GM23338 (cell line): ENCODE measurements around the gene UBE2F. TPM values are rescaled to one million over a fixed set of nuclear protein-coding genes. Genes with fewer than 3 reads are reported as not detected.

Source experiments
- ATAC-seq: fragments of 200-7000 bp; cut with Tn5 transposase; 3 replicates; pipeline ENCODE4 v1.9.1; 2020
- DNase-seq: peaks from one replicate; pipeline ENCODE4 v3.0.0-alpha.2; 2015; ENCODE audit warnings: low spot score
- H2AFZ ChIP-seq: fragments of 200-600 bp; sonication (generic); 2 replicates; pipeline ENCODE4 v1.8.0; 2016; ENCODE audit warnings: antibody characterized with exemption, mild to moderate bottlenecking, moderate library complexity
- H3F3A ChIP-seq: fragments of 200-600 bp; sonication (generic); replicated peaks from 2 replicates; pipeline ENCODE4 v1.8.0; 2017; ENCODE audit warnings: antibody characterized with exemption, mixed run types, low read depth
- H3K27ac ChIP-seq: fragments of 200-600 bp; sonication (generic); 2 replicates; pipeline ENCODE4 v1.6.1; 2016; ENCODE audit warnings: low read depth
- H3K27me3 ChIP-seq: fragments of 200-600 bp; sonication (generic); 2 replicates; pipeline ENCODE4 v1.8.0; 2016; ENCODE audit warnings: mild to moderate bottlenecking, mixed run types, moderate library complexity; ENCODE audit not compliant: insufficient read depth
- H3K36me3 ChIP-seq: fragments of 200-600 bp; sonication (generic); 2 replicates; pipeline ENCODE4 v1.8.0; 2016; ENCODE audit warnings: mild to moderate bottlenecking; ENCODE audit not compliant: insufficient read depth
- H3K4me1 ChIP-seq: fragments of 200-600 bp; sonication (generic); 2 replicates; pipeline ENCODE4 v1.8.0; 2016; ENCODE audit warnings: mild to moderate bottlenecking, moderate library complexity; ENCODE audit not compliant: insufficient read depth
- H3K4me2 ChIP-seq: fragments of 200-600 bp; sonication (generic); 2 replicates; pipeline ENCODE4 v1.7.1; 2017; ENCODE audit warnings: mixed run types
- H3K4me3 ChIP-seq: fragments of 200-600 bp; sonication (generic); 2 replicates; pipeline ENCODE4 v1.6.1; 2016; ENCODE audit warnings: mixed run types
- H3K79me2 ChIP-seq: fragments of 200-600 bp; sonication (generic); replicated peaks from 2 replicates; pipeline ENCODE4 v1.8.0; 2017; ENCODE audit warnings: mild to moderate bottlenecking; ENCODE audit not compliant: insufficient read depth
- H3K9me2 ChIP-seq: fragments of 200-600 bp; sonication (generic); 2 replicates; pipeline ENCODE4 v1.8.0; 2017; ENCODE audit not compliant: insufficient read depth
- H4K20me1 ChIP-seq: fragments of 200-600 bp; sonication (generic); replicated peaks from 2 replicates; pipeline ENCODE4 v1.8.0; 2017; ENCODE audit warnings: mild to moderate bottlenecking; ENCODE audit not compliant: insufficient read depth
- H3K27ac Mint-ChIP-seq: 2 replicates; pipeline ENCODE4 v1.8.0; 2020; ENCODE audit warnings: inconsistent platforms, mild to moderate bottlenecking, moderate library complexity, mixed read lengths
- H3K27me3 Mint-ChIP-seq: 3 replicates; pipeline ENCODE4 v1.8.0; 2022; ENCODE audit warnings: low read depth, mild to moderate bottlenecking, moderate library complexity, mixed read lengths, inconsistent platforms; ENCODE audit not compliant: insufficient read depth, poor library complexity
- H3K36me3 Mint-ChIP-seq: 3 replicates; pipeline ENCODE4 v1.8.0; 2021; ENCODE audit warnings: low read depth, mild to moderate bottlenecking, inconsistent platforms, moderate library complexity, mixed read lengths
- H3K4me1 Mint-ChIP-seq: 3 replicates; pipeline ENCODE4 v1.8.0; 2020; ENCODE audit warnings: mild to moderate bottlenecking, inconsistent platforms, mixed read lengths
- H3K4me3 Mint-ChIP-seq: 3 replicates; pipeline ENCODE4 v1.8.0; 2021; ENCODE audit warnings: moderate library complexity, mild to moderate bottlenecking, inconsistent platforms, mixed read lengths
- H3K9me3 Mint-ChIP-seq: 3 replicates; pipeline ENCODE4 v1.8.0; 2020; ENCODE audit warnings: moderate library complexity, mild to moderate bottlenecking, inconsistent platforms, mixed read lengths
- CREB1 ChIP-seq: fragments of 250-450 bp; sonication (Bioruptor Pico); IDR thresholded peaks from 2 replicates; pipeline ENCODE4 v1.5.0; 2020; ENCODE audit warnings: low read depth, mild to moderate bottlenecking, moderate library complexity
- CTCF ChIP-seq, 2 experiments: fragments of 200-600 bp in 1 of 2; sonication (generic) in 1 of 2; conservative IDR thresholded peaks; 2 replicates each; pipeline versions ENCODE4 v1.5.1 to v1.6.1; 2016 to 2017; ENCODE audit warnings: antibody characterized with exemption in 2 of 2, low read depth in 2 of 2, mild to moderate bottlenecking in 2 of 2, moderate library complexity in 1 of 2
- ETS1 ChIP-seq: IDR thresholded peaks from 2 replicates; pipeline ENCODE4 v1.6.1; 2016; ENCODE audit warnings: antibody characterized with exemption
- EZH2 ChIP-seq: fragments of 200-600 bp; sonication (generic); IDR thresholded peaks from one replicate; pipeline ENCODE4 v1.8.0; 2017; ENCODE audit warnings: antibody characterized with exemption, mild to moderate bottlenecking, low read depth; ENCODE audit not compliant: unreplicated experiment
- EZH2phosphoT487 ChIP-seq: fragments of 200-600 bp; sonication (generic); IDR thresholded peaks from one replicate; pipeline ENCODE4 v1.8.1; 2018; ENCODE audit warnings: antibody characterized with exemption; ENCODE audit not compliant: unreplicated experiment
- JUNB ChIP-seq: IDR thresholded peaks from one replicate; pipeline ENCODE4 v1.6.1; 2016; ENCODE audit warnings: antibody characterized with exemption; ENCODE audit not compliant: unreplicated experiment
- NANOG ChIP-seq: IDR thresholded peaks from 2 replicates; pipeline ENCODE4 v1.6.1; 2016; ENCODE audit warnings: antibody characterized with exemption, borderline replicate concordance
- POLR2AphosphoS5 ChIP-seq: IDR thresholded peaks from 2 replicates; pipeline ENCODE4 v1.6.1; 2016; ENCODE audit warnings: antibody characterized with exemption, low read depth
- REST ChIP-seq: IDR thresholded peaks from one replicate; pipeline ENCODE4 v1.6.1; 2018; ENCODE audit warnings: antibody characterized with exemption; ENCODE audit not compliant: unreplicated experiment
- STAT1 ChIP-seq: IDR thresholded peaks from one replicate; pipeline ENCODE4 v1.6.1; 2016; ENCODE audit warnings: antibody characterized with exemption; ENCODE audit not compliant: unreplicated experiment
- ZNF114 ChIP-seq: fragments of 250-450 bp; sonication (Bioruptor Pico); IDR thresholded peaks from 2 replicates; pipeline ENCODE4 v1.5.0; 2020; ENCODE audit warnings: mild to moderate bottlenecking, moderate library complexity
- ZNF331 ChIP-seq: fragments of 250-450 bp; sonication (Bioruptor Pico); IDR thresholded peaks from 2 replicates; pipeline ENCODE4 v1.5.0; 2020; ENCODE audit warnings: low read depth, mild to moderate bottlenecking, moderate library complexity
- ZNF462 ChIP-seq: fragments of 250-450 bp; sonication (Bioruptor Pico); IDR thresholded peaks from 2 replicates; pipeline ENCODE4 v1.5.0; 2020; ENCODE audit warnings: mild to moderate bottlenecking, moderate library complexity
- polyA plus RNA-seq: library from polyadenylated mRNA; unstranded; fragments of >200 nt; fragmentation: Nextera tagmentation; extraction: Ambion mirVana; gene quantifications from 2 replicates; pipeline ENCODE4 v1.2.1, GENCODE V29; 2016
- total RNA-seq: library from RNA; depleted of rRNA; stranded (reverse); fragments of >200 nt; shearing (Covaris generic); gene quantifications from 2 replicates; pipeline ENCODE4 v1.2.3, GENCODE V29; 2014

The UBE2F gene
- total and polyA plus RNA-seq, 2 experiments from 2014 or later: 98.2 to 106 TPM

- Mint-ChIP-seq H3K27ac (no peak overlapping the region), H3K27me3 (peaks cover 7% of the 10 kb centered on the region), H3K36me3 (peaks cover 95% of the 10 kb centered on the region), H3K9me3 (no peaks in the 10 kb centered on the region; the same call in 2 of the 3 replicates), H3K4me3 (no peak overlapping the region), H3K4me1 (peaks cover 15% of the 10 kb centered on the region)
- no peak overlapping the region for H3K4me3 ChIP-seq
- H3K4me1 ChIP-seq: peaks cover 17% of the 10 kb centered on the region
- no peaks in the 10 kb centered on the region for H3K27me3 ChIP-seq
- no peak overlapping the region for H3K4me2 ChIP-seq
- no peak overlapping the region for H2AFZ ChIP-seq
- H3K9me2 ChIP-seq: no peaks in the 10 kb centered on the region
- 0 out of 2 replicates have a peak, but pooled peaks cover 6% of the 10 kb centered on the region for H3F3A ChIP-seq
- no peak for ATAC-seq
- H3K27ac ChIP-seq: no peak overlapping the region
- H4K20me1 ChIP-seq: peaks cover 8% of the 10 kb centered on the region; the same call in 1 of the 2 replicates
- H3K79me2 ChIP-seq: peaks cover 23% of the 10 kb centered on the region
- no peak for TF ChIP-seq STAT1
- no peak for TF ChIP-seq ZNF331 (CRISPR knock-in tag)
- no peak for TF ChIP-seq JUNB
- no peak for TF ChIP-seq ZNF462 (CRISPR knock-in tag)
- no peak for TF ChIP-seq REST
- TF ChIP-seq ZNF114 (CRISPR knock-in tag): no peak
- no peak for TF ChIP-seq ETS1
- no peak for TF ChIP-seq EZH2
- no peak for TF ChIP-seq NANOG
- TF ChIP-seq CREB1: no peak
- TF ChIP-seq CTCF (conservative IDR thresholded peaks at IDR 0.05; ENCODE audit: low read depth in 2 of 2): no peak
- no peak for TF ChIP-seq POLR2AphosphoS5
- TF ChIP-seq EZH2phosphoT487: no peak
- no peak for DNase-seq
- H3K36me3 ChIP-seq: peaks cover 56% of the 10 kb centered on the region
Observed at GRCh38 chr2:238082827-238083226, 116.0 kb downstream of the UBE2F start.
